GM23338 (cell line): ENCODE results near the gene SH3RF3.

Experiments used
- CREB1 ChIP-seq: fragments of 250-450 bp; sonication (Bioruptor Pico); IDR thresholded peaks from 2 replicates; pipeline ENCODE4 v1.5.0; 2020; ENCODE audit warnings: low read depth, mild to moderate bottlenecking, moderate library complexity
- EZH2 ChIP-seq: fragments of 200-600 bp; sonication (generic); IDR thresholded peaks from one replicate; pipeline ENCODE4 v1.8.0; 2017; ENCODE audit warnings: antibody characterized with exemption, mild to moderate bottlenecking, low read depth; ENCODE audit not compliant: unreplicated experiment
- EZH2phosphoT487 ChIP-seq: fragments of 200-600 bp; sonication (generic); IDR thresholded peaks from one replicate; pipeline ENCODE4 v1.8.1; 2018; ENCODE audit warnings: antibody characterized with exemption; ENCODE audit not compliant: unreplicated experiment
- JUNB ChIP-seq: IDR thresholded peaks from one replicate; pipeline ENCODE4 v1.6.1; 2016; ENCODE audit warnings: antibody characterized with exemption; ENCODE audit not compliant: unreplicated experiment
- POLR2AphosphoS5 ChIP-seq: IDR thresholded peaks from 2 replicates; pipeline ENCODE4 v1.6.1; 2016; ENCODE audit warnings: antibody characterized with exemption, low read depth
- STAT1 ChIP-seq: IDR thresholded peaks from one replicate; pipeline ENCODE4 v1.6.1; 2016; ENCODE audit warnings: antibody characterized with exemption; ENCODE audit not compliant: unreplicated experiment
- ZNF114 ChIP-seq: fragments of 250-450 bp; sonication (Bioruptor Pico); IDR thresholded peaks from 2 replicates; pipeline ENCODE4 v1.5.0; 2020; ENCODE audit warnings: mild to moderate bottlenecking, moderate library complexity
- TF ChIP-seq, protein P1 (sequence below), 2 experiments: fragments of 200-600 bp in 1 of 2; sonication (generic) in 1 of 2; conservative IDR thresholded peaks; 2 replicates each; pipeline versions ENCODE4 v1.5.1 to v1.6.1; 2016 to 2017; ENCODE audit warnings: antibody characterized with exemption in 2 of 2, low read depth in 2 of 2, mild to moderate bottlenecking in 2 of 2, moderate library complexity in 1 of 2
- TF ChIP-seq, protein P2 (sequence below): IDR thresholded peaks from one replicate; pipeline ENCODE4 v1.6.1; 2018; ENCODE audit warnings: antibody characterized with exemption; ENCODE audit not compliant: unreplicated experiment
- TF ChIP-seq, protein P3 (sequence below): fragments of 250-450 bp; sonication (Bioruptor Pico); IDR thresholded peaks from 2 replicates; pipeline ENCODE4 v1.5.0; 2020; ENCODE audit warnings: mild to moderate bottlenecking, moderate library complexity

DNA sequence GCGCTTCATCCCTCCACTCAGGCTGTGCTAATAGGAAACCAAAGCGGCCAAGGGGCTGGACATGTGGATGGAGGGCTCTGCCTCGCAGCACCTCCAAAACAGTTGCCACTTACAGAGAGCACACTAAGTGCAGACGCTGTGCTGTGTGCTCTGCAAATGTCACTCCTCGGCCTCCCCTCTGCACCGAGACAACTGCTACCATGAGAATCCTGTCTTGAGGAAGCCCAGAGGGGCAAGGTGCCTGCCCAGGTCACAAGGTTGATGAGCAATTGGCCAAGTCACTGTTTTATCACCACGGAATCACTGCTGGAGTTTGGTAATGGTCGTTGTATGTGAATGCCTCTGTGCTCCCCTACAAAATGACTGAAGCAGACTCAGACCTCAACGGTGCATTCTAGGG, 352.6 kb downstream of the SH3RF3 start:
- TF ChIP-seq STAT1 (no peak), POLR2AphosphoS5 (no peak), CREB1 (CRISPR knock-in tag) (no peak), EZH2 (no peak), JUNB (no peak), EZH2phosphoT487 (no peak), ZNF114 (CRISPR knock-in tag) (no peak)
- TF ChIP-seq, protein P1, sequence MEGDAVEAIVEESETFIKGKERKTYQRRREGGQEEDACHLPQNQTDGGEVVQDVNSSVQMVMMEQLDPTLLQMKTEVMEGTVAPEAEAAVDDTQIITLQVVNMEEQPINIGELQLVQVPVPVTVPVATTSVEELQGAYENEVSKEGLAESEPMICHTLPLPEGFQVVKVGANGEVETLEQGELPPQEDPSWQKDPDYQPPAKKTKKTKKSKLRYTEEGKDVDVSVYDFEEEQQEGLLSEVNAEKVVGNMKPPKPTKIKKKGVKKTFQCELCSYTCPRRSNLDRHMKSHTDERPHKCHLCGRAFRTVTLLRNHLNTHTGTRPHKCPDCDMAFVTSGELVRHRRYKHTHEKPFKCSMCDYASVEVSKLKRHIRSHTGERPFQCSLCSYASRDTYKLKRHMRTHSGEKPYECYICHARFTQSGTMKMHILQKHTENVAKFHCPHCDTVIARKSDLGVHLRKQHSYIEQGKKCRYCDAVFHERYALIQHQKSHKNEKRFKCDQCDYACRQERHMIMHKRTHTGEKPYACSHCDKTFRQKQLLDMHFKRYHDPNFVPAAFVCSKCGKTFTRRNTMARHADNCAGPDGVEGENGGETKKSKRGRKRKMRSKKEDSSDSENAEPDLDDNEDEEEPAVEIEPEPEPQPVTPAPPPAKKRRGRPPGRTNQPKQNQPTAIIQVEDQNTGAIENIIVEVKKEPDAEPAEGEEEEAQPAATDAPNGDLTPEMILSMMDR (conservative IDR thresholded peaks at IDR 0.05; ENCODE audit: low read depth in 2 of 2), result no peak
- TF ChIP-seq, protein P2, sequence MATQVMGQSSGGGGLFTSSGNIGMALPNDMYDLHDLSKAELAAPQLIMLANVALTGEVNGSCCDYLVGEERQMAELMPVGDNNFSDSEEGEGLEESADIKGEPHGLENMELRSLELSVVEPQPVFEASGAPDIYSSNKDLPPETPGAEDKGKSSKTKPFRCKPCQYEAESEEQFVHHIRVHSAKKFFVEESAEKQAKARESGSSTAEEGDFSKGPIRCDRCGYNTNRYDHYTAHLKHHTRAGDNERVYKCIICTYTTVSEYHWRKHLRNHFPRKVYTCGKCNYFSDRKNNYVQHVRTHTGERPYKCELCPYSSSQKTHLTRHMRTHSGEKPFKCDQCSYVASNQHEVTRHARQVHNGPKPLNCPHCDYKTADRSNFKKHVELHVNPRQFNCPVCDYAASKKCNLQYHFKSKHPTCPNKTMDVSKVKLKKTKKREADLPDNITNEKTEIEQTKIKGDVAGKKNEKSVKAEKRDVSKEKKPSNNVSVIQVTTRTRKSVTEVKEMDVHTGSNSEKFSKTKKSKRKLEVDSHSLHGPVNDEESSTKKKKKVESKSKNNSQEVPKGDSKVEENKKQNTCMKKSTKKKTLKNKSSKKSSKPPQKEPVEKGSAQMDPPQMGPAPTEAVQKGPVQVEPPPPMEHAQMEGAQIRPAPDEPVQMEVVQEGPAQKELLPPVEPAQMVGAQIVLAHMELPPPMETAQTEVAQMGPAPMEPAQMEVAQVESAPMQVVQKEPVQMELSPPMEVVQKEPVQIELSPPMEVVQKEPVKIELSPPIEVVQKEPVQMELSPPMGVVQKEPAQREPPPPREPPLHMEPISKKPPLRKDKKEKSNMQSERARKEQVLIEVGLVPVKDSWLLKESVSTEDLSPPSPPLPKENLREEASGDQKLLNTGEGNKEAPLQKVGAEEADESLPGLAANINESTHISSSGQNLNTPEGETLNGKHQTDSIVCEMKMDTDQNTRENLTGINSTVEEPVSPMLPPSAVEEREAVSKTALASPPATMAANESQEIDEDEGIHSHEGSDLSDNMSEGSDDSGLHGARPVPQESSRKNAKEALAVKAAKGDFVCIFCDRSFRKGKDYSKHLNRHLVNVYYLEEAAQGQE, result no peak
- TF ChIP-seq, protein P3, sequence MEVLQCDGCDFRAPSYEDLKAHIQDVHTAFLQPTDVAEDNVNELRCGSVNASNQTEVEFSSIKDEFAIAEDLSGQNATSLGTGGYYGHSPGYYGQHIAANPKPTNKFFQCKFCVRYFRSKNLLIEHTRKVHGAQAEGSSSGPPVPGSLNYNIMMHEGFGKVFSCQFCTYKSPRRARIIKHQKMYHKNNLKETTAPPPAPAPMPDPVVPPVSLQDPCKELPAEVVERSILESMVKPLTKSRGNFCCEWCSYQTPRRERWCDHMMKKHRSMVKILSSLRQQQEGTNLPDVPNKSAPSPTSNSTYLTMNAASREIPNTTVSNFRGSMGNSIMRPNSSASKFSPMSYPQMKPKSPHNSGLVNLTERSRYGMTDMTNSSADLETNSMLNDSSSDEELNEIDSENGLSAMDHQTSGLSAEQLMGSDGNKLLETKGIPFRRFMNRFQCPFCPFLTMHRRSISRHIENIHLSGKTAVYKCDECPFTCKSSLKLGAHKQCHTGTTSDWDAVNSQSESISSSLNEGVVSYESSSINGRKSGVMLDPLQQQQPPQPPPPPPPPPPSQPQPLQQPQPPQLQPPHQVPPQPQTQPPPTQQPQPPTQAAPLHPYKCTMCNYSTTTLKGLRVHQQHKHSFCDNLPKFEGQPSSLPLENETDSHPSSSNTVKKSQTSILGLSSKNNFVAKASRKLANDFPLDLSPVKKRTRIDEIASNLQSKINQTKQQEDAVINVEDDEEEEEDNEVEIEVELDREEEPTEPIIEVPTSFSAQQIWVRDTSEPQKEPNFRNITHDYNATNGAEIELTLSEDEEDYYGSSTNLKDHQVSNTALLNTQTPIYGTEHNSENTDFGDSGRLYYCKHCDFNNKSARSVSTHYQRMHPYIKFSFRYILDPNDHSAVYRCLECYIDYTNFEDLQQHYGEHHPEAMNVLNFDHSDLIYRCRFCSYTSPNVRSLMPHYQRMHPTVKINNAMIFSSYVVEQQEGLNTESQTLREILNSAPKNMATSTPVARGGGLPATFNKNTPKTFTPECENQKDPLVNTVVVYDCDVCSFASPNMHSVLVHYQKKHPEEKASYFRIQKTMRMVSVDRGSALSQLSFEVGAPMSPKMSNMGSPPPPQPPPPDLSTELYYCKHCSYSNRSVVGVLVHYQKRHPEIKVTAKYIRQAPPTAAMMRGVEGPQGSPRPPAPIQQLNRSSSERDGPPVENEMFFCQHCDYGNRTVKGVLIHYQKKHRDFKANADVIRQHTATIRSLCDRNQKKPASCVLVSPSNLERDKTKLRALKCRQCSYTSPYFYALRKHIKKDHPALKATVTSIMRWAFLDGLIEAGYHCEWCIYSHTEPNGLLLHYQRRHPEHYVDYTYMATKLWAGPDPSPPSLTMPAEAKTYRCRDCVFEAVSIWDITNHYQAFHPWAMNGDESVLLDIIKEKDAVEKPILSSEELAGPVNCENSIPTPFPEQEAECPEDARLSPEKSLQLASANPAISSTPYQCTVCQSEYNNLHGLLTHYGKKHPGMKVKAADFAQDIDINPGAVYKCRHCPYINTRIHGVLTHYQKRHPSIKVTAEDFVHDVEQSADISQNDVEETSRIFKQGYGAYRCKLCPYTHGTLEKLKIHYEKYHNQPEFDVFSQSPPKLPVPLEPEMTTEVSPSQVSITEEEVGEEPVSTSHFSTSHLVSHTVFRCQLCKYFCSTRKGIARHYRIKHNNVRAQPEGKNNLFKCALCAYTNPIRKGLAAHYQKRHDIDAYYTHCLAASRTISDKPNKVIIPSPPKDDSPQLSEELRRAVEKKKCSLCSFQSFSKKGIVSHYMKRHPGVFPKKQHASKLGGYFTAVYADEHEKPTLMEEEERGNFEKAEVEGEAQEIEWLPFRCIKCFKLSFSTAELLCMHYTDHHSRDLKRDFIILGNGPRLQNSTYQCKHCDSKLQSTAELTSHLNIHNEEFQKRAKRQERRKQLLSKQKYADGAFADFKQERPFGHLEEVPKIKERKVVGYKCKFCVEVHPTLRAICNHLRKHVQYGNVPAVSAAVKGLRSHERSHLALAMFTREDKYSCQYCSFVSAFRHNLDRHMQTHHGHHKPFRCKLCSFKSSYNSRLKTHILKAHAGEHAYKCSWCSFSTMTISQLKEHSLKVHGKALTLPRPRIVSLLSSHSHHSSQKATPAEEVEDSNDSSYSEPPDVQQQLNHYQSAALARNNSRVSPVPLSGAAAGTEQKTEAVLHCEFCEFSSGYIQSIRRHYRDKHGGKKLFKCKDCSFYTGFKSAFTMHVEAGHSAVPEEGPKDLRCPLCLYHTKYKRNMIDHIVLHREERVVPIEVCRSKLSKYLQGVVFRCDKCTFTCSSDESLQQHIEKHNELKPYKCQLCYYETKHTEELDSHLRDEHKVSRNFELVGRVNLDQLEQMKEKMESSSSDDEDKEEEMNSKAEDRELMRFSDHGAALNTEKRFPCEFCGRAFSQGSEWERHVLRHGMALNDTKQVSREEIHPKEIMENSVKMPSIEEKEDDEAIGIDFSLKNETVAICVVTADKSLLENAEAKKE (CRISPR knock-in tag), result no peak
